OCI-LY3 (cell line): ENCODE measurements around the gene ARSI.

Source experiments
- H2AFZ ChIP-seq: fragments of 200-600, 300-600 bp; shearing (Covaris generic); 2 replicates; pipeline ENCODE4 v1.6.0; 2014; ENCODE audit warnings: antibody characterized with exemption, low read depth, low read length
- H3K27ac ChIP-seq: fragments of 200-600, 300-600 bp; sonication (generic); 2 replicates; pipeline ENCODE4 v1.5.1; 2014; ENCODE audit warnings: mild to moderate bottlenecking, low read length, moderate library complexity, mixed read lengths
- H3K27me3 ChIP-seq: fragments of 200-600, 300-600 bp; sonication (generic); 2 replicates; pipeline ENCODE4 v1.6.1; 2014; ENCODE audit warnings: low read depth, low read length, mixed read lengths
- H3K36me3 ChIP-seq: fragments of 200-600, 300-600 bp; sonication (generic); replicated peaks from 2 replicates; pipeline ENCODE3; 2014; ENCODE audit warnings: low read depth, low read length, mixed read lengths
- H3K4me1 ChIP-seq: fragments of 300-600, 200-600 bp; sonication (generic); 2 replicates; pipeline ENCODE4 v1.6.1; 2014; ENCODE audit warnings: low read length, mixed read lengths
- H3K4me2 ChIP-seq: fragments of 200-600, 300-600 bp; sonication (generic); 2 replicates; pipeline ENCODE4 v1.6.1; 2014; ENCODE audit warnings: low read length, mixed read lengths
- H3K4me3 ChIP-seq: fragments of 300-600, 200-600 bp; sonication (generic); 2 replicates; pipeline ENCODE4 v1.5.1; 2014; ENCODE audit warnings: antibody characterized with exemption, mild to moderate bottlenecking, low read length, moderate library complexity
- H3K79me2 ChIP-seq: fragments of 300-600, 200-600 bp; shearing (Covaris generic); 2 replicates; pipeline ENCODE4 v1.6.1; 2014; ENCODE audit warnings: mild to moderate bottlenecking, low read length, mixed read lengths
- H3K9ac ChIP-seq: fragments of 300-600, 200-600 bp; shearing (Covaris generic); 2 replicates; pipeline ENCODE4 v1.6.0; 2014; ENCODE audit warnings: mild to moderate bottlenecking, low read length, moderate library complexity
- H3K9me3 ChIP-seq: fragments of 200-600, 300-600 bp; shearing (Covaris generic); 2 replicates; pipeline ENCODE4 v1.6.1; 2014; ENCODE audit warnings: low read length, mixed read lengths; ENCODE audit not compliant: insufficient read depth
- H4K20me1 ChIP-seq: fragments of 200-600, 300-600 bp; sonication (generic); 2 replicates; pipeline ENCODE4 v1.6.1; 2016; ENCODE audit warnings: low read length, mixed read lengths; ENCODE audit not compliant: insufficient read depth
- CTCF ChIP-seq: fragments of 200-600, 300-600 bp; sonication (generic); IDR thresholded peaks from 2 replicates; pipeline ENCODE4 v1.5.1; 2014; ENCODE audit warnings: antibody characterized with exemption, low read length, low read depth
- EZH2phosphoT487 ChIP-seq: fragments of 200-600 bp; shearing (Covaris generic); IDR thresholded peaks from 2 replicates; pipeline ENCODE4 v1.6.1; 2018; ENCODE audit warnings: antibody characterized with exemption, mixed run types, low read depth

ARSI gene

GRCh38 chr5:150320044-150320613 is 17.4 kb upstream of the ARSI start:
- Histone ChIP-seq H3K27me3 (no peaks in the 10 kb centered on the region), H4K20me1 (no peaks in the 10 kb centered on the region), H3K4me3 (no peak overlapping the region), H3K79me2 (no peaks in the 10 kb centered on the region), H3K9me3 (no peaks in the 10 kb centered on the region), H3K27ac (no peak overlapping the region), H3K36me3 (no peaks in the 10 kb centered on the region), H3K9ac (no peak overlapping the region), H3K4me2 (no peak overlapping the region), H3K4me1 (no peaks in the 10 kb centered on the region), H2AFZ (no peak overlapping the region)
- TF ChIP-seq EZH2phosphoT487 = no peak
- no peak for TF ChIP-seq CTCF

GRCh38 chr5:150319484-150319790 is 16.7 kb upstream of the ARSI start:
- Histone ChIP-seq H3K9me3 (no peaks in the 10 kb centered on the region), H3K4me3 (no peak overlapping the region), H3K9ac (no peak overlapping the region), H3K27me3 (no peaks in the 10 kb centered on the region), H3K36me3 (no peaks in the 10 kb centered on the region), H3K27ac (no peak overlapping the region), H4K20me1 (no peaks in the 10 kb centered on the region), H3K4me2 (no peak overlapping the region), H3K4me1 (no peaks in the 10 kb centered on the region), H3K79me2 (no peaks in the 10 kb centered on the region), H2AFZ (no peak overlapping the region)
- TF ChIP-seq EZH2phosphoT487 (no peak), CTCF (no peak)

- H2AFZ ChIP-seq = no peak overlapping the region
- H3K9me3 ChIP-seq = no peaks in the 10 kb centered on the region
- no peak overlapping the region for H3K4me2 ChIP-seq
- no peak overlapping the region for H3K4me3 ChIP-seq
- H3K27ac ChIP-seq = no peak overlapping the region
- no peaks in the 10 kb centered on the region for H3K27me3 ChIP-seq
- H3K79me2 ChIP-seq = no peaks in the 10 kb centered on the region
- H4K20me1 ChIP-seq = no peaks in the 10 kb centered on the region
- no peaks in the 10 kb centered on the region for H3K36me3 ChIP-seq
- no peak for TF ChIP-seq CTCF
- TF ChIP-seq EZH2phosphoT487 = no peak
- no peaks in the 10 kb centered on the region for H3K4me1 ChIP-seq
- H3K9ac ChIP-seq = no peak overlapping the region
These were observed 16.1 kb upstream of the ARSI start for GRCh38 chr5:150318613-150319483.

GRCh38 chr5:150317048-150318003 is 14.6 kb upstream of the ARSI start:
- no peaks in the 10 kb centered on the region for H4K20me1 ChIP-seq
- no peak overlapping the region for H2AFZ ChIP-seq
- H3K27ac ChIP-seq = no peak overlapping the region
- TF ChIP-seq CTCF (no peak), EZH2phosphoT487 (no peak)
- no peaks in the 10 kb centered on the region for H3K79me2 ChIP-seq
- H3K9me3 ChIP-seq = no peaks in the 10 kb centered on the region
- no peak overlapping the region for H3K4me3 ChIP-seq
- H3K9ac ChIP-seq = no peak overlapping the region
- H3K27me3 ChIP-seq = no peaks in the 10 kb centered on the region
- no peak overlapping the region for H3K4me2 ChIP-seq
- no peaks in the 10 kb centered on the region for H3K4me1 ChIP-seq
- H3K36me3 ChIP-seq = no peaks in the 10 kb centered on the region
